Uterus (tissue), 4 donors: ENCODE data around the gene MAP2K7. TPM values are rescaled to one million over a fixed set of nuclear protein-coding genes. Genes with fewer than 3 reads are reported as not detected.

Source experiments
- DNase-seq, 2 donors: peaks; one replicate each; pipeline ENCODE4 v3.0.0-alpha.2; 2019 to 2020
- H3K27ac ChIP-seq, 2 donors: fragments of 200-600 bp; sonication (generic); 1 replicate in 1 of 2; 2 replicates in 1 of 2; pipeline ENCODE4 v1.5.1; 2016 to 2018
- H3K27me3 ChIP-seq, 2 donors: fragments of 200-600 bp; sonication (generic); one replicate each; pipeline ENCODE4 v1.5.1; 2018 to 2019; ENCODE audit warnings: control low read depth in 1 of 2
- H3K36me3 ChIP-seq, 2 donors: fragments of 200-600 bp; sonication (generic); one replicate each; pipeline ENCODE4 v1.5.1; 2019; ENCODE audit warnings: control low read depth in 1 of 2
- H3K4me1 ChIP-seq, 2 donors: fragments of 200-600 bp; sonication (generic); one replicate each; pipeline ENCODE4 v1.5.1; 2018 to 2019; ENCODE audit warnings: control low read depth in 1 of 2
- H3K4me3 ChIP-seq, 2 donors: fragments of 200-600 bp; sonication (generic); 1 replicate in 1 of 2; 2 replicates in 1 of 2; pipeline ENCODE4 v1.5.1; 2018 to 2019; ENCODE audit warnings: mild to moderate bottlenecking in 1 of 2
- H3K9me3 ChIP-seq, 2 donors: fragments of 200-600 bp; sonication (generic); one replicate each; pipeline ENCODE4 v1.5.1; 2019; ENCODE audit warnings: control low read depth in 1 of 2
- POLR2A ChIP-seq, 2 donors: fragments of 450-650 bp; IDR thresholded peaks; one replicate each; pipeline ENCODE4 v1.6.1; 2016; ENCODE audit warnings: antibody characterized with exemption in 2 of 2, mild to moderate bottlenecking in 1 of 2, moderate library complexity in 1 of 2
- intact Hi-C: fragments of 100-400 bp; cut with DNase I; formaldehyde crosslinking; loops from one replicate; pipeline ENCODE4 v1.15.1; 2023; ENCODE audit warnings: low total_unique reads
- total RNA-seq, 4 donors: library from RNA; depleted of rRNA in 3 of 4; stranded (reverse); fragments of >200 nt in 3 of 4; gene quantifications; one replicate each; pipeline versions ENCODE4 v1.1.0 to v1.2.4, GENCODE V29; 2014 to 2023
- TF ChIP-seq, protein P1 (sequence below), 4 experiments: fragments of 200-600 bp in 2 of 4; fragments of 450-650 bp in 2 of 4; sonication (generic) in 2 of 4; IDR thresholded peaks; one replicate each; pipeline ENCODE4 v1.5.1; 2016 to 2019; ENCODE audit warnings: antibody characterized with exemption in 4 of 4, mild to moderate bottlenecking in 2 of 4, moderate library complexity in 1 of 4
- donor health status: DM: yes; HTN: yes; CAD: no.

MAP2K7 gene
- total RNA-seq, 4 donors from 2014 or later = 0.59 to 40.2 (median 9.4) TPM

DNA sequence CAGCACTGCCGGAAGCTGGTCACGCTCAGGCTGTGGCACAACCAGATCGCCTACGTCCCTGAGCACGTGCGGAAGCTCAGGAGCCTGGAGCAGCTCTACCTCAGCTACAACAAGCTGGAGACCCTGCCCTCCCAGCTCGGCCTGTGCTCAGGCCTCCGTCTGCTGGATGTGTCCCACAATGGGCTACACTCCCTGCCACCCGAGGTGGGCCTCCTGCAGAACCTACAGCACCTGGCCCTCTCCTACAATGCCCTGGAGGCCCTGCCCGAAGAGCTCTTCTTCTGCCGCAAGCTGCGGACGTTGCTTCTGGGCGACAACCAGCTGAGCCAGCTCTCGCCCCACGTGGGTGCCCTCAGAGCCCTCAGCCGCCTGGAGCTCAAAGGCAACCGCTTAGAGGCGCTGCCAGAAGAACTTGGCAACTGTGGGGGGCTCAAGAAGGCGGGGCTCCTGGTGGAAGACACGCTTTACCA, 3.2 kb upstream of the MAP2K7 start:
- Histone ChIP-seq H3K36me3 (no peaks in the 10 kb centered on the region), H3K4me3 (no peak overlapping the region), H3K27me3 (no peaks in the 10 kb centered on the region), H3K9me3 (no peaks in the 10 kb centered on the region), H3K4me1 (peaks cover 9 to 13% of the 10 kb centered on the region in 2 donors), H3K27ac (no peak overlapping the region)
- no peak for TF ChIP-seq POLR2A (IDR thresholded peaks at IDR 0.05)
- TF ChIP-seq, protein P1, sequence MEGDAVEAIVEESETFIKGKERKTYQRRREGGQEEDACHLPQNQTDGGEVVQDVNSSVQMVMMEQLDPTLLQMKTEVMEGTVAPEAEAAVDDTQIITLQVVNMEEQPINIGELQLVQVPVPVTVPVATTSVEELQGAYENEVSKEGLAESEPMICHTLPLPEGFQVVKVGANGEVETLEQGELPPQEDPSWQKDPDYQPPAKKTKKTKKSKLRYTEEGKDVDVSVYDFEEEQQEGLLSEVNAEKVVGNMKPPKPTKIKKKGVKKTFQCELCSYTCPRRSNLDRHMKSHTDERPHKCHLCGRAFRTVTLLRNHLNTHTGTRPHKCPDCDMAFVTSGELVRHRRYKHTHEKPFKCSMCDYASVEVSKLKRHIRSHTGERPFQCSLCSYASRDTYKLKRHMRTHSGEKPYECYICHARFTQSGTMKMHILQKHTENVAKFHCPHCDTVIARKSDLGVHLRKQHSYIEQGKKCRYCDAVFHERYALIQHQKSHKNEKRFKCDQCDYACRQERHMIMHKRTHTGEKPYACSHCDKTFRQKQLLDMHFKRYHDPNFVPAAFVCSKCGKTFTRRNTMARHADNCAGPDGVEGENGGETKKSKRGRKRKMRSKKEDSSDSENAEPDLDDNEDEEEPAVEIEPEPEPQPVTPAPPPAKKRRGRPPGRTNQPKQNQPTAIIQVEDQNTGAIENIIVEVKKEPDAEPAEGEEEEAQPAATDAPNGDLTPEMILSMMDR (IDR thresholded peaks at IDR 0.05) = no peak
- intact Hi-C loops = no loop called here
- DNase-seq = no peak

DNA sequence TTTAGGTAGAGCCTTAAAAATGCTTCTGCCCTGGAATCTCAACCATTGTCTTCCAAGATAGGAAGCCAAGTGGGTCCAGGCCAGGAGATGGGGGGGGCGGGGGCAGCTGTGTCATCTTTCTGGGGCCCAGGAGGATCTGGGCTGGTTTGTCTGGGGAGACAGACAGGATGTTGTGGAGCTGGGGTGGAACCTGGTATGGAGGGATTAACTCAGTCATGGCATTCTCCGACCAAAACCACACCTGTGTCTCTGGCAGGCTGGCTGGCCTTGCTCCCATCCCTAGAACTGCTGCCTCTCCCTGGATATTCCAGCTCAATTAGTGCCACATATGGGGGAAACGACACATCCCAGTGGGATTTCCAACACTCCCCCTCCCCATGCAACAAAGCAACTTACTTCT, 2.7 kb upstream of the MAP2K7 start:
- H3K27me3 ChIP-seq = no peaks in the 10 kb centered on the region
- DNase-seq = no peak
- H3K36me3 ChIP-seq = no peaks in the 10 kb centered on the region
- intact Hi-C loops = no loop called here
- H3K4me1 ChIP-seq = peaks cover 10 to 14% of the 10 kb centered on the region in 2 donors
- no peak for TF ChIP-seq POLR2A (IDR thresholded peaks at IDR 0.05)
- TF ChIP-seq, protein P1 (IDR thresholded peaks at IDR 0.05) = no peak
- no peak overlapping the region for H3K27ac ChIP-seq
- H3K4me3 ChIP-seq = no peak overlapping the region
- no peaks in the 10 kb centered on the region for H3K9me3 ChIP-seq

DNA sequence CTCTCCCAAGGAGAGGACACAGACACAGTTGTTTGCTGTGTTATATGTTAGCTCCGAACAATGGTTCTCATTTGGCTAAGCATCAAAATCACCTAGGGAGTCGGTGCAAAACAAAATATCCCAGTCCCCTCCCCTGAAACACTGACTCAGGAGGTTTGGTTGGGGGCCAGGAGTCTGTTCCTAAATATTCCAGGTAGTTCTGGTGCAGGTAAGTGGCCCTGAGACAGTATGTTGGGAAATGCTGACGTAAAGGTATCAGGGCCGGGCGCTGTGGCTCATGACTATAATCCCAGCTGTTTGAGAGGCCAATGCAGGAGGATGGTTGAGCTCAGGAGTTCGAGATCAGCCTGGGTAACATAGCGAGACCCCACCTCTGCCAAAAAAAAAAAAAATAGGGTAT, 2.3 kb upstream of the MAP2K7 start:
- DNase-seq = no peak
- Histone ChIP-seq H3K4me3 (no peak overlapping the region), H3K36me3 (no peaks in the 10 kb centered on the region), H3K9me3 (no peaks in the 10 kb centered on the region), H3K27ac (no peak overlapping the region), H3K4me1 (peaks cover 10 to 14% of the 10 kb centered on the region in 2 donors), H3K27me3 (no peaks in the 10 kb centered on the region)
- intact Hi-C loops = no loop called here
- TF ChIP-seq, protein P1 (IDR thresholded peaks at IDR 0.05) = no peak
- TF ChIP-seq POLR2A (IDR thresholded peaks at IDR 0.05) = no peak

DNA sequence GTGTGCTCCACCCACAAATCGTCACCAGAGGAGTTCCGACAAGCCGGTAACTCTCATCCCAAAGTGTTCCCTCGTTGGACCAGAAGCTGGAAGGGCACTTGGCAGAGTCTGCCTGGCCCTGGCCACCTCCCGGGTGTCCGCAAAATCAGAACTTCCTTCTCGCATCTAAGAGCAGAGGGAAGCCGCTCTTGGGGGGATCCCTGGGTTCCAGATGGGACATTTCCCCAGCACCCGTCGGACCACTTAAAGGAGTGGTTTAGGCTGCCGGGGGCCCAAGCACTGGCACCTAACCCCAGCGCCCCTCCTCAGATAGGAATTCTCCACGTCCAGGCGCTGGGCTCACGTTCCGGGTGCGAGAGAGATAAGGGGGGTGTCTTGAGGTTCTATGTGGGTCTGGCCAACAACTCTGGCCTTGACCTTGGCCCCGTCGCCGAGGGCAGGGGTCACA, 857 bp upstream of the MAP2K7 start:
- H3K9me3 ChIP-seq = no peaks in the 10 kb centered on the region
- peak overlapping the region; percentile 81 to 85 for H3K27ac ChIP-seq
- peak in 1 of 2 donors; percentile 39 for DNase-seq
- TF ChIP-seq, protein P1 (IDR thresholded peaks at IDR 0.05) = no peak
- no peak for TF ChIP-seq POLR2A (IDR thresholded peaks at IDR 0.05)
- no peaks in the 10 kb centered on the region for H3K36me3 ChIP-seq
- H3K27me3 ChIP-seq = no peaks in the 10 kb centered on the region
- intact Hi-C loops = no loop called here
- H3K4me3 ChIP-seq = peak overlapping the region; percentile 47
- H3K4me1 ChIP-seq = peaks cover 10 to 14% of the 10 kb centered on the region in 2 donors

DNA sequence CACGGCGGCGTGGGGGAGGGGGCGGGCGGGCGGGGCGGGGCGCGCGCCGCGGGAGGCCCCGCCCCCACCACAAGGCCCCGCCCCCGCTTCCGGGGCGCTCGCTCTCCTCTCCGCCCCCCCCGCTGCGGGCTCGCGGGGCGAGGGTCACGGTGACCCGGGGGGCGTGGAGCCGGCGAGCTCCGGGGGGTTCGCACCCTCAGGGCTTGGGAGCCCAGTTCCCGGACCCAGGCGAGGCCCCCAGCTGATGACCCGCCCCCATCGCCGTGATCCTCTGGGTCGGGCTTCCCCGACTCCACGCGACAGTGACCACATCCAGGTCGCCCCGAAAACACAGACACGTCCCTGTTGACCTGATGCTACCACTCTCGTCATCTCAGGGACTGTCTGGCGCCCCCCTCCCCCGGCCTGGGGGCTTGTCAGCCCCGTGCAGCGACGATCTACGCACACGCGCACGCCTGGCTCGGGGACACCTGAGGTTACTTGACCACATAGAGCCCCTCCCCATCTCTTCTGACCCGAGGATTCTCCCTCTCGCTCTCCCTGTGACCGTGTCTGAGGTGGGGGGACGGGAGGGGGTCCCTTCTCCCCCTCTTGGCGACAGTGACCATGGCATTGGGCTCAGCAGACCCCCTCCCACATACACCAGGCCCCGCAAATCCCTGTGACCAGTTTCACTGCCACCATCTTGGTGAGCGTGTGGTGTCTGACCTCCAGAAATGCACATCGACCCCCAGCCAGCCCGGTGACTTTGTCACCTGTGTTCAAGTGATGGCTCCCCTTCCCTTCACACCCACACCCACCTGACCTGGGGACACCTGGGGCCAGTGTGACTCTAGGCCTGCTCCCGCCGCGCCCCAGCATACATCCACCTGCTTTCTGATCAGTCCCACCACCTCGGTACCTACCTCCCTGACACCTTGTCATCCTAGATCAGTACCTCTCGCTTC, 670 bp downstream of the MAP2K7 start:
- DNase-seq = peak; percentile 58 to 72
- H3K4me1 ChIP-seq = peaks cover 10 to 14% of the 10 kb centered on the region in 2 donors

More for the DNA sequence above, 670 bp downstream of the MAP2K7 start:
- Histone ChIP-seq H3K27ac (peak overlapping the region; percentile 83 to 90), H3K4me3 (peak overlapping the region; percentile 57 to 79), H3K27me3 (no peaks in the 10 kb centered on the region), H3K36me3 (no peaks in the 10 kb centered on the region), H3K9me3 (no peaks in the 10 kb centered on the region)
- TF ChIP-seq, protein P1 (IDR thresholded peaks at IDR 0.05) = no peak
- no peak for TF ChIP-seq POLR2A (IDR thresholded peaks at IDR 0.05)
- intact Hi-C loops = no loop called here
